Thyroid gland (tissue), 4 donors: ENCODE data around the gene PPP1R15A.
"Not testable (repeated sequence)": the region's sequence is repeated elsewhere in the genome, so short reads cannot be mapped to it uniquely, and the experiment has no call there.

ENCODE experiments used
- POLR2A ChIP-seq, 2 donors: fragments of 450-650 bp; IDR thresholded peaks; one replicate each; pipeline ENCODE4 v1.6.1; 2017; ENCODE audit warnings: antibody characterized with exemption in 2 of 2, mild to moderate bottlenecking in 2 of 2, moderate library complexity in 1 of 2
- TF ChIP-seq, protein P1 (sequence below), 6 experiments: fragments of 200-600 bp in 3 of 6; fragments of 450-650 bp in 3 of 6; sonication (generic) in 3 of 6; IDR thresholded peaks; one replicate each; pipeline ENCODE4 v1.5.1; 2016 to 2019; ENCODE audit warnings: antibody characterized with exemption in 6 of 6, mild to moderate bottlenecking in 2 of 6, inconsistent platforms in 1 of 6, moderate library complexity in 1 of 6

DNA sequence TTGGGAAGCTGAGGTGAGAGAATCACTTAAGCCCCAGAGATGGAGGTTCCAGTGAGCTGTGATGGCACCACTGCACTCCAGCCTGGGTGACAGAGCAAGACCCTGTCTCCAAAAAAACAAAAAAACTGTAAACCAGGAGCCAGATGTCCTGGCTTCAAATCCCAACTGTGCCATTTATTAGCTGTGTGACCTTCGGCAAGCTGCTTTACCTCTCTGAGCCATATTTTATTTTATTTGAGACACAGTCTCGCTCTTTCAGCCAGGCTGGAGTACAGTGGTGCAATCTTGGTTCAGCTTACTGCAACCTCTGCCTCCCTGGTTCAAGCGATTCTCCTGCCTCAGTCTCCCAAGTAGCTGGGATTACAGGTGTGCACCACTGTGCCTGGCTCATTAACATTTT, 25.6 kb upstream of the PPP1R15A start:
- TF ChIP-seq, protein P1, sequence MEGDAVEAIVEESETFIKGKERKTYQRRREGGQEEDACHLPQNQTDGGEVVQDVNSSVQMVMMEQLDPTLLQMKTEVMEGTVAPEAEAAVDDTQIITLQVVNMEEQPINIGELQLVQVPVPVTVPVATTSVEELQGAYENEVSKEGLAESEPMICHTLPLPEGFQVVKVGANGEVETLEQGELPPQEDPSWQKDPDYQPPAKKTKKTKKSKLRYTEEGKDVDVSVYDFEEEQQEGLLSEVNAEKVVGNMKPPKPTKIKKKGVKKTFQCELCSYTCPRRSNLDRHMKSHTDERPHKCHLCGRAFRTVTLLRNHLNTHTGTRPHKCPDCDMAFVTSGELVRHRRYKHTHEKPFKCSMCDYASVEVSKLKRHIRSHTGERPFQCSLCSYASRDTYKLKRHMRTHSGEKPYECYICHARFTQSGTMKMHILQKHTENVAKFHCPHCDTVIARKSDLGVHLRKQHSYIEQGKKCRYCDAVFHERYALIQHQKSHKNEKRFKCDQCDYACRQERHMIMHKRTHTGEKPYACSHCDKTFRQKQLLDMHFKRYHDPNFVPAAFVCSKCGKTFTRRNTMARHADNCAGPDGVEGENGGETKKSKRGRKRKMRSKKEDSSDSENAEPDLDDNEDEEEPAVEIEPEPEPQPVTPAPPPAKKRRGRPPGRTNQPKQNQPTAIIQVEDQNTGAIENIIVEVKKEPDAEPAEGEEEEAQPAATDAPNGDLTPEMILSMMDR (IDR thresholded peaks at IDR 0.05): not testable (repeated sequence)
- not testable (repeated sequence) for TF ChIP-seq POLR2A (IDR thresholded peaks at IDR 0.05)
